Lung (tissue), 12 donors: Measurements from ENCODE around the gene TTC8. TPM values are rescaled to one million over a fixed set of nuclear protein-coding genes. Genes with fewer than 3 reads are reported as not detected.

Experiments used
- ATAC-seq: fragments of 200-7000 bp; cut with Tn5 transposase; one replicate; pipeline ENCODE4 v1.9.1; 2020; ENCODE audit warnings: moderate number of reproducible peaks; ENCODE audit not compliant: insufficient read depth, low FRiP score
- DNase-seq, 3 donors: peaks; one replicate each; pipeline ENCODE4 v3.0.0-alpha.2; 2013 to 2017
- H3K27ac ChIP-seq, 2 donors: one replicate each; pipeline ENCODE4 v1.5.1; 2013; ENCODE audit warnings: mild to moderate bottlenecking in 2 of 2, moderate library complexity in 2 of 2, control low read depth in 1 of 2, inconsistent platforms in 1 of 2, low read depth in 1 of 2, low read length in 1 of 2
- H3K27me3 ChIP-seq, 3 donors: one replicate each; pipeline ENCODE4 v1.5.1; 2013; ENCODE audit warnings: low read length in 2 of 3; ENCODE audit not compliant: control insufficient read depth in 3 of 3, insufficient read depth in 3 of 3
- H3K36me3 ChIP-seq, 4 donors: one replicate each; pipeline ENCODE4 v1.5.1; 2013; ENCODE audit warnings: low read length in 4 of 4, mild to moderate bottlenecking in 1 of 4, moderate library complexity in 1 of 4; ENCODE audit not compliant: control insufficient read depth in 4 of 4, insufficient read depth in 4 of 4
- H3K4me1 ChIP-seq, 5 donors: one replicate each; pipeline ENCODE4 v1.5.1; 2013; ENCODE audit warnings: low read length in 5 of 5, mild to moderate bottlenecking in 2 of 5, moderate library complexity in 1 of 5; ENCODE audit not compliant: control insufficient read depth in 5 of 5, insufficient read depth in 5 of 5
- H3K4me3 ChIP-seq: one replicate; pipeline ENCODE4 v1.5.1; 2013; ENCODE audit warnings: mild to moderate bottlenecking, control low read depth, moderate library complexity
- H3K9ac ChIP-seq, 2 donors: one replicate each; pipeline ENCODE4 v1.5.1; 2013; ENCODE audit warnings: low read length in 2 of 2, control low read depth in 1 of 2; ENCODE audit not compliant: insufficient read depth in 1 of 2
- H3K9me3 ChIP-seq, 4 donors: one replicate each; pipeline ENCODE4 v1.5.1; 2013; ENCODE audit warnings: low read length in 3 of 4, mild to moderate bottlenecking in 1 of 4, moderate library complexity in 1 of 4; ENCODE audit not compliant: control insufficient read depth in 4 of 4, insufficient read depth in 3 of 4
- WGBS, 2 donors: extraction: QIAGEN DNeasy Blood & Tissue Kit; methylation state at CpG; one replicate each; pipeline ENCODE4 v1.1.7; 2013; 5-methylcytosine and 5-hydroxymethylcytosine counted together
- polyA plus RNA-seq, 2 donors: library from polyadenylated mRNA; stranded (reverse); fragments of 200-250 nt; gene quantifications; one replicate each; pipeline ENCODE4 v1.2.1, GENCODE V29; 2013
- total RNA-seq, 2 donors: library from RNA; depleted of rRNA in 1 of 2; stranded (reverse); fragments of >200 nt in 1 of 2; gene quantifications; one replicate each; pipeline ENCODE4 v1.2.1, GENCODE V29; 2014 to 2021
- TF ChIP-seq, protein P1 (sequence below): IDR thresholded peaks from 2 replicates; pipeline ENCODE4 v1.5.1; 2012; ENCODE audit warnings: mild to moderate bottlenecking; ENCODE audit errors: control extremely low read depth, extremely low read depth
- donor health status: control.
- donor health status: control.
- donor health status: Bipolar disorder and iron deficiency.
- donor health status: healthy.
- donor health status: DM: yes; HTN: yes; CAD: no.

The TTC8 gene
- total and polyA plus RNA-seq, 4 donors, result 9.6 to 29.8 (median 16.0) TPM

DNA sequence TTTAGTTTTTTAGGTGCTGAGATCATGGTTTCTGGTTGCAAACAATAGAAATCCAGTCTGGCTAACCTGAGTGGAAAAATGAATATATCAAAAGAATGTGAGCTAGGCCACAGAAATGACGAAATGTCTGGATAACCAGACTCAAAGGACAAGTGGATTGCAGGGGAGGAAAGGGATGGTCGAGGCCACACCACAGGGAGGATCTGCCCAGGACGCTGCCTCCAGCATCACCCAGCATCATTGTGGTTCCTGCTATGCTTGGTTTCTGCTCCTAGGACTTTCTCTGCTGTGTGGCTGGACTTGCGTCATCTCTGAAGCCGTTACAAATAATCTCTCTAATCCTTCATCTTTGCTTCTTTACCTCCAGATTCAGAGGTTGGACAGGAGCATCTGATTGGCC is 80.4 kb downstream of the TTC8 start:
- no peaks in the 10 kb centered on the region for H3K36me3 ChIP-seq
- peaks cover 0 to 2% (median 0%) of the 10 kb centered on the region in 4 donors for H3K9me3 ChIP-seq
- WGBS, 2 donors, result 73 to 80% methylated on average over 5 of the region's 5 CpGs
- no peak overlapping the region for H3K27ac ChIP-seq
- H3K27me3 ChIP-seq, result no peaks in the 10 kb centered on the region
- ATAC-seq (no peak), DNase-seq (no peak)
- TF ChIP-seq, protein P1, sequence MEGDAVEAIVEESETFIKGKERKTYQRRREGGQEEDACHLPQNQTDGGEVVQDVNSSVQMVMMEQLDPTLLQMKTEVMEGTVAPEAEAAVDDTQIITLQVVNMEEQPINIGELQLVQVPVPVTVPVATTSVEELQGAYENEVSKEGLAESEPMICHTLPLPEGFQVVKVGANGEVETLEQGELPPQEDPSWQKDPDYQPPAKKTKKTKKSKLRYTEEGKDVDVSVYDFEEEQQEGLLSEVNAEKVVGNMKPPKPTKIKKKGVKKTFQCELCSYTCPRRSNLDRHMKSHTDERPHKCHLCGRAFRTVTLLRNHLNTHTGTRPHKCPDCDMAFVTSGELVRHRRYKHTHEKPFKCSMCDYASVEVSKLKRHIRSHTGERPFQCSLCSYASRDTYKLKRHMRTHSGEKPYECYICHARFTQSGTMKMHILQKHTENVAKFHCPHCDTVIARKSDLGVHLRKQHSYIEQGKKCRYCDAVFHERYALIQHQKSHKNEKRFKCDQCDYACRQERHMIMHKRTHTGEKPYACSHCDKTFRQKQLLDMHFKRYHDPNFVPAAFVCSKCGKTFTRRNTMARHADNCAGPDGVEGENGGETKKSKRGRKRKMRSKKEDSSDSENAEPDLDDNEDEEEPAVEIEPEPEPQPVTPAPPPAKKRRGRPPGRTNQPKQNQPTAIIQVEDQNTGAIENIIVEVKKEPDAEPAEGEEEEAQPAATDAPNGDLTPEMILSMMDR, result no peak
- H3K4me1 ChIP-seq, result no peaks in the 10 kb centered on the region
- no peak overlapping the region for H3K9ac ChIP-seq
- no peak overlapping the region for H3K4me3 ChIP-seq

DNA sequence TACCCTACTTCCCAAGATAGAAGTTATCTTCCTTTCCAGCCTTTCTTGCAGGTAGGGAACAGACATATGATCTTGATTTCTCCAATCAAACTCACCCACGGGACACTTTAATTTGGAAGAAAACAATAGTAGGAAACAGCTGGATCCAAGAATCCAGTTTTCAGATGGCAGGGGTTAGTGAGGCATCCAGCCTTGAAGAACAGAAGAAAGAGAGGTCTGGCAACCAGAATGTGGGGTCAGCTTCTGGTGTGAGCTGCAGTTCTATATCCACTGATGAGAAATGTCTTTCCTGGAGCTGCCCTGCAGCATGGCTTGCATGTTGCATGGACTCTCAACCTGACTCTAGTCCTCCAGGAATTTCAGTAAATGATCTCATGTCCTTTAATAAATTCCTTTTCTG is 83.8 kb downstream of the TTC8 start:
- TF ChIP-seq, protein P1, result no peak
- H3K27ac ChIP-seq, result no peak overlapping the region
- H3K9me3 ChIP-seq, result peaks cover 0 to 12% (median 0%) of the 10 kb centered on the region in 4 donors
- no peak for ATAC-seq
- H3K4me3 ChIP-seq, result no peak overlapping the region
- H3K27me3 ChIP-seq, result no peaks in the 10 kb centered on the region
- no peak overlapping the region for H3K9ac ChIP-seq
- DNase-seq, result no peak
- no peaks in the 10 kb centered on the region for H3K36me3 ChIP-seq
- peaks cover 0 to 1% (median 0%) of the 10 kb centered on the region in 5 donors for H3K4me1 ChIP-seq
- WGBS, 2 donors, result 67 to 72% methylated on average over 1 of the region's 1 CpG

DNA sequence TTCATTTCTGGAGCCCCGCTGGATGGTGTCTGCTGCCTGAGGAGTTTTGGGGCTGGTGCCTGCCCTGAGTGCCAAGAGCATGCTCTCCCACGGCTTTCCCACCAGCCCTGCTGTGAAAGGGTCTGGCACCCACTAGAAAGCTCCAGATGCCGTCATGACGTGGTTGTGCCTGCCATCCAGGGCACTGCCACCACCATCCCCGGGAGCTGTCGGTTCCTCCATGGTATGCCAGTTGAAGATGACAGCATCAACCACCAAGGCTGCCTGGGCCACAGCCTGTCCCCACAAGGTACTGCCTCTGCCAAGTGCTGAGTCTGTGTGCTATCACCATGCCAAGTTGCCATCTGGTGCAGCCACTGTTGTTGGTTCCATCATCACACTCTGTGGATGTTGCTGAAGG is 85.9 kb downstream of the TTC8 start:
- 89 to 92% methylated on average over 6 of the region's 6 CpGs for WGBS, 2 donors
- H3K9ac ChIP-seq, result no peak overlapping the region
- H3K4me3 ChIP-seq, result no peak overlapping the region
- no peaks in the 10 kb centered on the region for H3K27me3 ChIP-seq
- H3K9me3 ChIP-seq, result peaks cover 0 to 12% (median 0%) of the 10 kb centered on the region in 4 donors
- ATAC-seq, result no peak
- DNase-seq, result no peak
- H3K4me1 ChIP-seq, result peaks cover 0 to 1% (median 0%) of the 10 kb centered on the region in 5 donors
- TF ChIP-seq, protein P1, result no peak
- no peak overlapping the region for H3K27ac ChIP-seq
- no peaks in the 10 kb centered on the region for H3K36me3 ChIP-seq

DNA sequence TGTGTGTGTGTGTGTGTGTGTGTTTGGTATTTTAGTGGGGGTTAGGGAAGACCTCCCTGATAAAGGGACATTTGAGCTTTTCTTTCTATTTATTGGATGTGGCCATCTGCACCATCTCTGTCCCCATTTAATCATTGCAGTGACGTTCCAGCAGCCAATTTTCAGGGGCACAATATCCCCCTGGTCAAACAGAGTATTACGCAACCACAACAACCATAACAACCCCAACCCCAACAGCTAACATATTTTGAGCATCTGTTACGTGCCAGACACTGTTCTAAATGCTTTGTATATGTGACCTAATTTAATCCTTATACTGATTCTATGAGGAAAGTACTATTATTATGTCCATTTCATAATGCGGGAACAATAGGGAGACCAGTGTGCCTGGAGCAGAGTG is 87.4 kb downstream of the TTC8 start:
- H3K9ac ChIP-seq, result no peak overlapping the region
- peaks cover 0 to 1% (median 0%) of the 10 kb centered on the region in 5 donors for H3K4me1 ChIP-seq
- H3K4me3 ChIP-seq, result no peak overlapping the region
- no peak overlapping the region for H3K27ac ChIP-seq
- no peak for ATAC-seq
- H3K27me3 ChIP-seq, result no peaks in the 10 kb centered on the region
- DNase-seq, result peak; percentile 23 to 68 (median 64)
- peaks cover 0 to 12% (median 0%) of the 10 kb centered on the region in 4 donors for H3K9me3 ChIP-seq
- H3K36me3 ChIP-seq, result no peaks in the 10 kb centered on the region
- 79 to 84% methylated on average over 4 of the region's 4 CpGs for WGBS, 2 donors
- TF ChIP-seq, protein P1, result no peak
